ENCODE data around the gene ZNF189. TPM values are rescaled to one million over a fixed set of nuclear protein-coding genes. Genes with fewer than 3 reads are reported as not detected.

ZNF189 gene
- total RNA-seq, 1 donor from 2014 or later, result 20.7 TPM

DNA sequence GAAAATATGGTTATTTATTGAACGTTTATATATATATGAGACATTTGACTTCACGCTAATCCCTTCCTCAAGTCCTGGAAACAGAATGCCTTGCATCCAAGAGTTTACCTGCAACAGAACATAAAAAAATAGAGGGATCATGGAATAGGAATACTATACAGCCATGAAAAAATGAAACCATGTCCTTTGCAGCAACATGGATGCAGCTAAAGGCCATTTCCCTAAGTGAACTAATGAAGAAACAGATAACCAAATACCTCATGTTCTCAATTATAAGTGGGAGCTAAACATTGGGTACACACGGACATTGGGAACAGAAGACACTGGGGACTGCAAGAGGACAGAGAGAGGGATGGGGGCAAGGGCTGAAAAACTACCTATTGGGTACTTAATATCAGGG, 26.8 kb upstream of the ZNF189 start:
- DNase-seq, result no peak
- no peak for ATAC-seq
- H3K4me3 ChIP-seq, result no peak overlapping the region
- TF ChIP-seq, protein P1, sequence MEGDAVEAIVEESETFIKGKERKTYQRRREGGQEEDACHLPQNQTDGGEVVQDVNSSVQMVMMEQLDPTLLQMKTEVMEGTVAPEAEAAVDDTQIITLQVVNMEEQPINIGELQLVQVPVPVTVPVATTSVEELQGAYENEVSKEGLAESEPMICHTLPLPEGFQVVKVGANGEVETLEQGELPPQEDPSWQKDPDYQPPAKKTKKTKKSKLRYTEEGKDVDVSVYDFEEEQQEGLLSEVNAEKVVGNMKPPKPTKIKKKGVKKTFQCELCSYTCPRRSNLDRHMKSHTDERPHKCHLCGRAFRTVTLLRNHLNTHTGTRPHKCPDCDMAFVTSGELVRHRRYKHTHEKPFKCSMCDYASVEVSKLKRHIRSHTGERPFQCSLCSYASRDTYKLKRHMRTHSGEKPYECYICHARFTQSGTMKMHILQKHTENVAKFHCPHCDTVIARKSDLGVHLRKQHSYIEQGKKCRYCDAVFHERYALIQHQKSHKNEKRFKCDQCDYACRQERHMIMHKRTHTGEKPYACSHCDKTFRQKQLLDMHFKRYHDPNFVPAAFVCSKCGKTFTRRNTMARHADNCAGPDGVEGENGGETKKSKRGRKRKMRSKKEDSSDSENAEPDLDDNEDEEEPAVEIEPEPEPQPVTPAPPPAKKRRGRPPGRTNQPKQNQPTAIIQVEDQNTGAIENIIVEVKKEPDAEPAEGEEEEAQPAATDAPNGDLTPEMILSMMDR (IDR thresholded peaks at IDR 0.05), result no peak
- H3K4me1 ChIP-seq, result no peaks in the 10 kb centered on the region
- intact Hi-C loops (cut with DNase I), result no loop called here
- no peaks in the 10 kb centered on the region for H3K36me3 ChIP-seq
- H3K9me3 ChIP-seq, result no peaks in the 10 kb centered on the region
- H3K27ac ChIP-seq, result no peak overlapping the region
- H3K27me3 ChIP-seq (ENCODE audit: low read depth), result no peaks in the 10 kb centered on the region

DNA sequence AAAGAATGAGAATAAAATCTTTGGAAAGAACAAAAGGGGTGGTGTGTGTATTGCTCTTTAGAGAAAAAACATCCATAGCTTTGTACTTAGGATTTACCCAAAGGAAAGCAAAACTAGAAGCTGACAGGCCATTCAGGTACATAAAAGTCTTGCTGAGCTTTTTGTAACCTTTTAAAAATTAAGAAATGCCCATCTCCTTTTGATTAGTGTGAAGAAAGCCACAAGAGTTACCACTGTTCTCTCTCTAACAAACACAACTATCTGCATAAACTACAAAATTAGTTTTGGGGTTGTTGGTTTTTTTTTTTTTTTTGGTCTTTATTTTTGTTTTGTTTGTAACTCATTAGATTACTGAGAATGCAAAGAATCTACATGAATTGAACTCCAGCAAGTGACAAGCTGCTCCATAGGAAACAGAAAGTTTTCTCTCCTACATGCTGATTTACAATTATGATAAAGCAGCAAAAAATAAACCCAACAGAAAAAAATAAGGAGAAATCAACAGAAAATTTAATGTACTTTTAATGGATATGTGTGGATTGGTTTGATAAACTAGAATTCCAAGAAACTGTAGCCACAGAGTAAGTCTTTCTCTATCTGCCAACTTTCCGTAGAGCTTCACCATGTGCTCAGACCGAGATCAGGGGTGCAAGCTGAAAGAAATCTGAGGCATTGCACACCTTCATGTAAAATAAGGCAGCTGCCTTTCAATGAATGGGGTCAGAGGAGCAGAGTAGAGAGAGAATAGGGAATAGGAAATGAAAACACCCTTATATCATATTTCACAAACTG, 26.1 kb upstream of the ZNF189 start:
- intact Hi-C loops (cut with DNase I), result no loop called here
- Histone ChIP-seq H3K4me3 (no peak overlapping the region), H3K9me3 (no peaks in the 10 kb centered on the region), H3K27me3 (ENCODE audit: low read depth) (no peaks in the 10 kb centered on the region), H3K27ac (no peak overlapping the region), H3K4me1 (no peaks in the 10 kb centered on the region), H3K36me3 (no peaks in the 10 kb centered on the region)
- no peak for ATAC-seq
- TF ChIP-seq, protein P1 (IDR thresholded peaks at IDR 0.05), result no peak
- no peak for DNase-seq

DNA sequence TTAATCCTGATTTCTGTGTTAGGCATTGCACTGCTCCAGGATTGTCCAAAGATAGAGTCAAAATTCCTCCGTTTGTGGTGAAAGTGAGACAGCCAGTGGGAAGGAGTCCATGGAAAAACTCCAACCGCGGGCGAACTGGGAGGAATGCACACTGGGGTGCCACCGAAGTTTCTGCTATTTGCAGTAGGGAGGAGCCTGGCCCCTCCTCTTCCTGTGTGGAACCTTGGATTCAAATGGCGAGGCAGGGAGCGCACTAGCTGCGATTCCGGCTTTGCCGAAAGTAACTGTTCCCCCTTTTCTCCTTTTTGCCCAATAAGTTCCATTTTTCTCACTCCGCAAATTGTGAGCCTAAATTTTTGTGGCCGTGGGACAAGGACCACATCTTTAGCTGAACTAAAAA, 23.1 kb upstream of the ZNF189 start:
- intact Hi-C loops (cut with DNase I), result no loop called here
- ATAC-seq (no peak), DNase-seq (no peak)
- H3K4me1 ChIP-seq, result no peaks in the 10 kb centered on the region
- TF ChIP-seq, protein P1 (IDR thresholded peaks at IDR 0.05), result no peak
- no peak overlapping the region for H3K27ac ChIP-seq
- no peaks in the 10 kb centered on the region for H3K27me3 ChIP-seq (ENCODE audit: low read depth)
- H3K36me3 ChIP-seq, result no peaks in the 10 kb centered on the region
- H3K4me3 ChIP-seq, result no peak overlapping the region
- H3K9me3 ChIP-seq, result no peaks in the 10 kb centered on the region

DNA sequence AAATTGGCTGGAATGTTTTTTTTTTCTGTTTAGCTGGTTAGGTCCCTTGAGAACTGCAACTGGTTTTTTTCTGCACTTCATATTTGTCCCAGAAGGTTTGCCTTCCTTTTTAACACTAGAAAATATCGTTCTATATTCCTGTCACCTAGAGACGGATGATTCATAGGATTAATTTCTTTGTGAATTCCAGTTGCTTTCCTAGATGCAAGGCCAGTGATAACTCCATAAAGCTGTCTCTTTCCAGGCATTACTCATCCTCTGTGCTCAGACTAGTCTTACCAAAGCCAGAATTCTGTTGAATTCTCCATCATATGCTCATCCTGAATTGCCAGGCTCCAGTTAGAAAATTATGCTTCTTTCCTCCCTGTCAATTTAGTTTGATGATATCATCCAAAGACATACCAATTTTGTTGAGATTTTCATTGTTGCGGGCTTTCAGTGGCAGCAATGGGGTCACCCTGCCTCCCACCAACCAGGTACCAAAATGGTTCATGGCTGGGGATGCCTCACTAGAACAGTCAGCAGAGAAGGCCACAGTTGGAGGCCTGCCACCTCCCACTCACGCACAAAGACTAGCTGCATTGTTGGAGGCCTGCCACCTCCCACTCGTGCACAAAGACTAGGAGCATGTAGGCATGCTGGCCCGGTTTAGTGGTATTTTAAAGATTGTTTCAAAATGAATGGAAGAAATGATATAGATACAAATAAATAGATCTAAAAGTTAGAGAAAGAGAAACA, 22.4 kb upstream of the ZNF189 start:
- no peaks in the 10 kb centered on the region for H3K27me3 ChIP-seq (ENCODE audit: low read depth)
- TF ChIP-seq, protein P1 (IDR thresholded peaks at IDR 0.05), result no peak
- no peak for ATAC-seq
- H3K9me3 ChIP-seq, result no peaks in the 10 kb centered on the region
- H3K4me1 ChIP-seq, result no peaks in the 10 kb centered on the region
- intact Hi-C loops (cut with DNase I), result no loop called here
- H3K27ac ChIP-seq, result no peak overlapping the region
- no peak overlapping the region for H3K4me3 ChIP-seq
- no peaks in the 10 kb centered on the region for H3K36me3 ChIP-seq
- no peak for DNase-seq

DNA sequence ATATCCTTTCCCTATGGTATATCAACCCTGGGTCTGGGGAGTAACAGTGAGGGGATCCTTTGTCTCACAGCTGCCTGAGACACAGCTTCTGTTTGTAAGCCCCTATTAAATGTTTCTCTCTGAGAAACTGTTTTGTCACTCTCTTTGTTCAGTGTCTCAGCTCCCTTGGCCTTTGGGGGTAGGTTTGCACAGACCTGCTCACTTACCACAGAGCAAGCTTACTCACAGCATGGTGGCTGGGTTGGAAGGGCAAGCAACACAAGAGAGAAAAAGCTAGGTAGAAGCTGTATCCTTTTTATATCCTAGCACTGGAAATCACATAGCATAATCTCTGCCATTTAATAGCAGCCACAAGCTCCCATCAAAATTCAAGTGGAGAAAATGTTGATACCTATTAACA, 18.4 kb upstream of the ZNF189 start:
- Histone ChIP-seq H3K4me1 (no peaks in the 10 kb centered on the region), H3K36me3 (no peaks in the 10 kb centered on the region), H3K9me3 (peaks cover 8% of the 10 kb centered on the region), H3K27ac (no peak overlapping the region), H3K27me3 (ENCODE audit: low read depth) (no peaks in the 10 kb centered on the region), H3K4me3 (no peak overlapping the region)
- intact Hi-C loops (cut with DNase I), result no loop called here
- no peak for ATAC-seq
- TF ChIP-seq, protein P1 (IDR thresholded peaks at IDR 0.05), result no peak
- DNase-seq, result no peak

Data from lower lobe of right lung (tissue), 2 donors.